HG03103 (cell line): Measurements from ENCODE around the gene UTS2B.
A peak's percentile ranks its signal among the peaks of the same experiment; 100 is the strongest.

Source experiments
- ATAC-seq: cut with Tn5 transposase; IDR thresholded peaks from one replicate; pipeline ENCODE4 v1.9.1; 2021; ENCODE audit warnings: low read depth; ENCODE audit not compliant: unreplicated experiment

The UTS2B gene

GRCh38 chr3:191353022-191353777, 22.9 kb upstream of the UTS2B start:
- no peak for ATAC-seq

- no peak for ATAC-seq
Observed at GRCh38 chr3:191352014-191352413, 21.7 kb upstream of the UTS2B start.

- no peak for ATAC-seq
Observed at GRCh38 chr3:191350396-191351090, 20.2 kb upstream of the UTS2B start.

GRCh38 chr3:191348098-191348497, 17.8 kb upstream of the UTS2B start:
- no peak for ATAC-seq

GRCh38 chr3:191347228-191347627, 16.9 kb upstream of the UTS2B start:
- no peak for ATAC-seq

- no peak for ATAC-seq
Observed at GRCh38 chr3:191345334-191345733, 15.0 kb upstream of the UTS2B start.

- ATAC-seq: no peak
Observed at GRCh38 chr3:191343913-191344312, 13.6 kb upstream of the UTS2B start.

- no peak for ATAC-seq
Observed at GRCh38 chr3:191343115-191343514, 12.8 kb upstream of the UTS2B start.

GRCh38 chr3:191342411-191342810, 12.1 kb upstream of the UTS2B start:
- ATAC-seq: no peak

GRCh38 chr3:191342006-191342405, 11.7 kb upstream of the UTS2B start:
- ATAC-seq: no peak

GRCh38 chr3:191340966-191341365, 10.6 kb upstream of the UTS2B start:
- ATAC-seq: no peak

- ATAC-seq: no peak
Observed at GRCh38 chr3:191340351-191340750, 10.0 kb upstream of the UTS2B start.

- ATAC-seq: no peak
Observed at GRCh38 chr3:191339316-191339917, 9.1 kb upstream of the UTS2B start.

- ATAC-seq: no peak
Observed at GRCh38 chr3:191338177-191338488, 7.8 kb upstream of the UTS2B start.

- ATAC-seq: peak; percentile 40
Observed at GRCh38 chr3:191336833-191337232, 6.5 kb upstream of the UTS2B start.

- ATAC-seq: no peak
Observed at GRCh38 chr3:191334346-191334893, 4.1 kb upstream of the UTS2B start.

- no peak for ATAC-seq
Observed at GRCh38 chr3:191333298-191333880, 3.1 kb upstream of the UTS2B start.

GRCh38 chr3:191331388-191331787, 1.1 kb upstream of the UTS2B start:
- no peak for ATAC-seq

GRCh38 chr3:191330530-191331048, 263 bp upstream of the UTS2B start:
- ATAC-seq: no peak

- ATAC-seq: peak; percentile 68
Observed at GRCh38 chr3:191328962-191329653, 1.2 kb downstream of the UTS2B start, which contains the start of gene CCDC50. TSS of gene CCDC50 (plus strand) at chr3:191329394. CDS start at chr3:191329675, 281 bp downstream.
